Raji (cell line): Measurements from ENCODE around the gene LKAAEAR1.

Experiments
- POLR2A ChIP-seq: IDR thresholded peaks from 2 replicates; pipeline ENCODE4 v1.6.1; 2011; ENCODE audit warnings: low read depth, low read length, control low read depth; ENCODE audit not compliant: insufficient read depth

LKAAEAR1 gene

GRCh38 chr20:64091770-64092169 is 7.6 kb upstream of the LKAAEAR1 start:
- TF ChIP-seq POLR2A = no peak

GRCh38 chr20:64091340-64091739 is 7.1 kb upstream of the LKAAEAR1 start:
- no peak for TF ChIP-seq POLR2A

GRCh38 chr20:64090165-64090564 is 6.0 kb upstream of the LKAAEAR1 start:
- no peak for TF ChIP-seq POLR2A

- no peak for TF ChIP-seq POLR2A
These were observed 2.6 kb upstream of the LKAAEAR1 start for GRCh38 chr20:64086801-64087200.

DNA sequence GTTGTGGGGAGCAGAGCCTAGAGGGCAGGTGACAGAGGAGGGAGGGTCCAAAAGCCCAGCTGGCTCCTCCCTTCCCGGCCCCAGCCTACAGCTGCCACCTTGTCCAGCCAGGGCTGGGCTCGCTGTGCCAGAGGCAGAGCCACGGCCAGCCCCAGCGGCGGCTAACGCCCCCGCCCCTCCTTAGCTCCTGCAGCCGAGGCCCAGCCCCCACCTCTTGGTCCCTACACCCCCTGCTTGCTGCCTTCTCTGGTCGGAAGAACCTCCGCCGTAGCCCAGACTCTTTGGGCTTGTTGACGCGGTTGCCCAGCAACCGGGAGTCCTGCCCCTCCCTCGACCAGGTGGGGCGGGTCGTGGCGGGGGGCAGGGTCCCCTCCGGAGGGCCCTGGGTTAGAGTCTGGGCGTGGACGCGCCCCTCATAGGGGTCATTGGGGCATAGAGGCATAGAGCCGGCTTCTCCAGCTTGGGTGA is 521 bp upstream of the LKAAEAR1 start:
- no peak for TF ChIP-seq POLR2A

GRCh38 chr20:64083378-64083803 is 807 bp downstream of the LKAAEAR1 start:
- TF ChIP-seq POLR2A = no peak

- TF ChIP-seq POLR2A = no peak
These were observed 1.3 kb downstream of the LKAAEAR1 start for GRCh38 chr20:64082820-64083377.

- no peak for TF ChIP-seq POLR2A
These were observed 2.0 kb downstream of the LKAAEAR1 start for GRCh38 chr20:64082126-64082731.

DNA sequence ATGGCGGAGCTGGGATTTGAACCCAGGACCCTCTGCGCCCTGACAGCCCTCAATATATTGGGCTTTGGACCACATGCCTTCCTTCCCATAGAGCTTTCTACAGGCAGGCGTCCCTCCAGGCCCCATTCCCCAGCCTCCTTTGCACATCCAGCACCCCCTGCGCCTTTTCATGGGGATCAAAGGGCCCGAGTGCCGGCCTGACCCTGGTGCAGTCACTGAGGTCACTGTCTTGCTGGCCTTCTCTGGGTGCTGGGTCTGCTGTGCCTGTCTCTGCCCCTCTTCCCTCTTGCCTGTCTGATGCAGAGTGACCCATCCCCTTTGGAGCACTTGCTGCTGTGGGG is 2.6 kb downstream of the LKAAEAR1 start:
- TF ChIP-seq POLR2A = no peak

GRCh38 chr20:64080813-64081623 is 3.2 kb downstream of the LKAAEAR1 start:
- no peak for TF ChIP-seq POLR2A

- TF ChIP-seq POLR2A = peak; percentile 56
These were observed 4.0 kb downstream of the LKAAEAR1 start, which contains the start of gene OPRL1 for GRCh38 chr20:64080013-64080812. Gene OPRL1, plus strand, starts transcription at chr20:64080082. Its CDS starts 12,639 bp downstream, at chr20:64092721.

- TF ChIP-seq POLR2A = peak; percentile 56
These were observed 4.8 kb downstream of the LKAAEAR1 start, which contains the start of gene RGS19 for GRCh38 chr20:64079273-64080012. Gene RGS19, minus strand, starts transcription at chr20:64079518. Its CDS starts 2,632 bp downstream, at chr20:64076886.

DNA sequence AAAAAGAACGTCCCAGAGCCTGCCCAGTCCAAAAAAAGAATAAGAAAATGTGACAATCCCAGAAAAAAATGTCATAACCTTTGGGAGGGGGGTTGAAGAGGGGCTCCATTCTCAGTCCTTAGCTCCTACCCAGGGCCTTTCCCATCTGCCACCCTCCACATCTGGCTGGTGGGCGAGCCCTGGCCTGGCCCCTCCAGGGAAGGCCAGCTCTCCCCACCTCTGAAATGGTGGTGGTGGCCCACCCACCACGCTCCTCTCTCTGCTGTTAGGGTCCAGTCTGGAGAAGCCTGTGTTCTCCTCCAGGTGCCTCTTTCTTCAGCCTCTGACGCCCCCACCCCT is 5.3 kb downstream of the LKAAEAR1 start:
- no peak for TF ChIP-seq POLR2A

GRCh38 chr20:64077876-64078551 is 6.2 kb downstream of the LKAAEAR1 start:
- TF ChIP-seq POLR2A = peak; percentile 39; the same call in 1 of the 2 replicates
